ENCODE results near the gene RWDD4.

- TF ChIP-seq, protein P1, sequence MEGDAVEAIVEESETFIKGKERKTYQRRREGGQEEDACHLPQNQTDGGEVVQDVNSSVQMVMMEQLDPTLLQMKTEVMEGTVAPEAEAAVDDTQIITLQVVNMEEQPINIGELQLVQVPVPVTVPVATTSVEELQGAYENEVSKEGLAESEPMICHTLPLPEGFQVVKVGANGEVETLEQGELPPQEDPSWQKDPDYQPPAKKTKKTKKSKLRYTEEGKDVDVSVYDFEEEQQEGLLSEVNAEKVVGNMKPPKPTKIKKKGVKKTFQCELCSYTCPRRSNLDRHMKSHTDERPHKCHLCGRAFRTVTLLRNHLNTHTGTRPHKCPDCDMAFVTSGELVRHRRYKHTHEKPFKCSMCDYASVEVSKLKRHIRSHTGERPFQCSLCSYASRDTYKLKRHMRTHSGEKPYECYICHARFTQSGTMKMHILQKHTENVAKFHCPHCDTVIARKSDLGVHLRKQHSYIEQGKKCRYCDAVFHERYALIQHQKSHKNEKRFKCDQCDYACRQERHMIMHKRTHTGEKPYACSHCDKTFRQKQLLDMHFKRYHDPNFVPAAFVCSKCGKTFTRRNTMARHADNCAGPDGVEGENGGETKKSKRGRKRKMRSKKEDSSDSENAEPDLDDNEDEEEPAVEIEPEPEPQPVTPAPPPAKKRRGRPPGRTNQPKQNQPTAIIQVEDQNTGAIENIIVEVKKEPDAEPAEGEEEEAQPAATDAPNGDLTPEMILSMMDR (IDR thresholded peaks at IDR 0.05; ENCODE audit: borderline replicate concordance, extremely low read depth, low read length, poor library complexity, severe bottlenecking): no peak
- no peak for TF ChIP-seq EZH2 (IDR thresholded peaks at IDR 0.05; ENCODE audit: borderline replicate concordance, low read depth, low read length, severe bottlenecking)
Measured at GRCh38 chr4:183686461-183686860, 27.5 kb upstream of the RWDD4 start.

Measured in DND-41 (cell line).